ENCODE results near the gene TLR5. TPM values are rescaled to one million over a fixed set of nuclear protein-coding genes. Genes with fewer than 3 reads are reported as not detected.

TLR5 gene
- total RNA-seq, 1 donor from 2014 or later = 10.5 TPM

DNA sequence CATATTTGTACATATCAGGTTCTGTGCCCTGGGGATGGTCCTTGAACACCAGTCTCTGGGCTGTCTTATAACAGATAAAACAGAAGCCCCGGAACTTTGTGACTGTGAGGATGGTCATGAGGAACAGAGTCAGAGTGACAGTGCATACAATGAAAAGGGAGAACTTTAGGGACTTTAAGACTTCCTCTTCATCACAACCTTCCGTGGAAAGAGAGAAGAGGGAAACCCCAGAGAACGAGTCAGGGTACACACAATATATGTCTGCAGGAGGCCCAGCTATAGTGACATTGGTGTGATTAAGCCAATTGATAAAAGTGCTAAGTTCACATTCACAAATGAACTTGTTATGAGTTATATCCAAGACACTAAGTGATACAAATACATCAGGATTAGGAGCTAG is 32.1 kb downstream of the TLR5 start:
- no peak for DNase-seq (ENCODE audit: low spot score)

DNA sequence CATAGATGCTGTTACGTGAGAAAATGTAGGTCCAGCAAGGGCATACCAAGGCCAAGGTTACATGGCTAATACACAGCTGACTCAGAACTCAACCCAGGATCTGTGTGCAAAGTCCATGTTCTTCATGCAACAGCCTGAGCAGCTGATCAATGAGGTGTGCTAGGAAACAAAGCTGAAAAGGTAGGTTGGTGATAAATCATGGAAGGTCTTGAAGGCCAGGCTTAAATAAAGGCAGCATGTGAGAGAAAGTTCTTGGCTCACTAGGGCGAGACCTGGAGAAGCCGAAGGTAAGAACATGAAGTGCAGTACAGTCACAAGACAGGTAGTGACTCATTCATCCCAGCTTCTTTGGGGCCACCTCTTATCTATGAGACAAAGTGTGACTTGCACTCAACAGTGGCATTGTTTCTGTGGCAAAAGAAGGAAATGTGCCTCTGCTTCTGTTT is 33.4 kb downstream of the TLR5 start:
- DNase-seq (ENCODE audit: low spot score) = no peak

- no peak for DNase-seq (ENCODE audit: low spot score)
Measured at GRCh38 chr1:223106856-223107255, 36.2 kb downstream of the TLR5 start.

DNA sequence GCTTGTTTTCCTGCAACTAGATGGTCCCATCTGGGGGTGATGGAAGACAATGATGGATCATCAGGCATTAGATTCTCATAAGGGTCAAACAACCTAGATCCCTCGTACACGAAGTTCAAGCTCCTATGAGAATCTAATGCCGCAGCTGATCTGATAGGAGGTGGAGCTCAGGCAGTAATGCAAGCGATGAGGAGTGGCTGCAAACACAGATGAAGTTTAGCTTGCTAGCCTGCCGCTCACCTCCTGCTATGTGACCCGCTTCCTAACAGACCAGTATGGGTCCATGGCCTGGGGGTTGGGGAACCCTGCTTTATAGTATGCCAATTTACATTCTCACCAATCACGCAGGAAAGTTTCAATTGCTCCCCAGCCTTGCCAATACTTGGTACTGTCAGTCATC is 37.5 kb downstream of the TLR5 start:
- no peak for DNase-seq (ENCODE audit: low spot score)

DNA sequence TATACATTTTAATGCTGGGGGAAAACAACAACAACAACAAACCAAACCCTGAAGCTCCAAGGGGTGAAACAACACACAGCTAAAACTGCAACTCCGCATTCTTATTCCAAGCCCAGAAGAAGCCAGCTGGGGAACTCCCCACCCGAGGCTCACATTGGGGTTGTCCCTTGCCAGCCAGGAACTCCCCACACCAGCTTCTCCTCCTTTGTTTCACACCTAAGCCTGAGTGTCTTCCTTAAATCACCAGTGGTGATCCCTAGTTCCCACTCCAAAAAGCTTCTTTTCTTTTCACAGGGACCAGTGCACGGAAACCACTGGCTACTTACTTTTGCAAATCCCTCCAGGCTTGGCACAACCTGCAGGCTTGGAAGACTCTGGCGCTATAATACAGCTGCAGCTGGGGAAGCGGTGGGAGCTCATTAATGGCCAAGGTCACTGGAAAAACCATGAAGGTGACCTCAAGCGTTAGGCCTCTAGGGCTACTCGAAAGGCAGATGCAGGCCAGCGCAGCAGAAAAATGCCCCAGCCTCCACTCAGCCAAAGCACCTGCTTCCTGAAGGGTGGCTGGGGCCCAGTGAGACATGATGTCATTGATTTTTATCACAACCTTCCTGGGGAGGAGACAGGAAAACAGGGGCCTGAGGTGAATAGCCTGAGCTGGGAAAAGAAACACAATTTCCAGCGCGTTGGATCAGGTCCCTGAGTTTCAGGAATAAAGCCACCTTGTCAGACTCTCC is 40.1 kb downstream of the TLR5 start:
- no peak for DNase-seq (ENCODE audit: low spot score)

- no peak for DNase-seq (ENCODE audit: low spot score)
Measured at GRCh38 chr1:223097713-223098112, 45.3 kb downstream of the TLR5 start.

- peak; percentile 24 for DNase-seq (ENCODE audit: low spot score)
Measured at GRCh38 chr1:223095870-223096269, 47.2 kb downstream of the TLR5 start.

- DNase-seq (ENCODE audit: low spot score) = peak; percentile 22
Measured at GRCh38 chr1:223091896-223092295, 51.2 kb downstream of the TLR5 start.

DNA sequence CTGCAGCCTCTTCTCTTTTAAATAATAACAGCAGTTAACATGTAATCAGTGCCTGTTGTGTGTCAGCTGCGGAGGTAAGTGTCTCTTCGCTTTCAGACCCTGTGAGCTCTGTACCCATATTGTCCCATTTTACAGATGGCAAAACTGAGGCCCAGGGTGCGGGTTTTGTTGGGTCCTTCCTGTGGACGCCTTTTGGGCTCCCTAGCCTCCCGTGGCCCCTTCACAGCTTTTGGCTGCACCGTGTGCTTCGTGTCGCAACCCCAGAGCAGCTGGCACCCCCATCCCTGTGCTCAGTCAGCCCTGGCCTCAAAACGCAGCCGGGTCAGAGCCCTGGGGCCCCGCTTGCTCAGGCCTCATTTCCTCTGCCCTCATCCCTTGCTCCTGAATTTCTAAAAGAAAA is 53.8 kb downstream of the TLR5 start:
- peak; percentile 82 for DNase-seq (ENCODE audit: low spot score)

GRCh38 chr1:223088713-223089240 is 54.3 kb downstream of the TLR5 start:
- DNase-seq (ENCODE audit: low spot score) = peak; percentile 41

DNA sequence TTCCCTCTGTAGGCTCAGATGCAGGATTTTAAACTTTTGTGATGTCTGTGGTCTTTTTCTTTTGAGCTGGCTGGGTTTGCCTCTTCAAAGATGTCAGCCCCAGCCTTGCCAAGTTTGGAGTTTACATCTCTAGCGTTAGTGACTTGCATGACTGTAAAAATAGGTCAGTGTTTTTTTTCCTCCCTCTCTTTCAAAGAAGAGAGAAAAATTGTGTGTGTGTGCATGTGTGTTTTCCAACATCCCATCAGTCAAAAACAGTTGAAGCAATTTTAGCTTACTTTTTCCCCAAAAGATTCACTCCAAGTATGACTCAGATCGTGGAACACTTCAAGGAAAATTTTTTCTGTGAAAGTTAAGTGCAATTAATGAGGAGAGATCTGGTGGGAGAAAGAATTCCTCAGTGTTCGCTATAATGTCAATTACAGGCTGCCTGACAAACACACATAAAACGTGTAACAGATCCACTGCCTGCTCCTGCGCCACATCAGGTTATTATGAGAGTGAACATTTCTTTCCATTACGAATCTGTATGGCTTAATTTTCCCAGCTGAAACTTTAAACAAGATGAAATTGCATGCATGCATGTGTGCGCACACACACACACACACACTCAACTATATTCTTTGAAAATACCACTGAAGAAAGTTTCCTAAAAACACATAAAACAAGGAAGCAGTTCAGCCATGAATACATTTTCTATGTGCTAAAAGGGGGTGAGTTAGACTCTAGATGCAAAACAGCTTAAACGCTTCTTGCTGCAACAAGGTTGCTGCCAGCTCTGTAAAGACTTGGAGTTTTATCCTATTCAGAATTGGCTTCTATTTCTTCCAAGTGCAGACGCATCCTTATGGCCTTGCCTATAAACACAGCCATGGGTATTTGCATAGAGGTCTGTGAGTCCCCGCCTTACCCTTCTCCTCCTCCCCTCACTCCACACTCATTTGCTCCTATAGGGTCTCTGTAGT is 55.5 kb downstream of the TLR5 start:
- DNase-seq (ENCODE audit: low spot score) = peak; percentile 24

DNA sequence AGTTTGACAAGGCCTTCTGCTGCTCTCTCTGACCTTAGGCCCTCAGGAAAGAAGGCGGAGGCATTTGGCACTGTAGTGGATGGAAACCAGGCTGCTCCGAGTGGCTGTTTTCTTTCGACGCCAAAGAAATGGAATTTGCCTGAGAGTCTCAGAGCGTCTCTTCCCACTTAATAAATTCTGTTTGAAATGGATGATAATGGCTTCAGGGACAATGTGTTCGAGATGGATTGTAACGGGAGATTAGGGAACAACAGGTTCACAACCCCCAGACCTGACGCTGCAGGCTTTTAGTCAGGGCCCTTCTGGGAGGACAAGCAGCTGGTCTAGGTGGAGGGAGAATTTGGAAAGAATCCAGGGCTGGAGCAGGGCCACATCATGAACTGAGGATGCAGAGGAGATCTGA is 58.6 kb downstream of the TLR5 start:
- DNase-seq (ENCODE audit: low spot score) = peak; percentile 57

GRCh38 chr1:223083831-223084230 is 59.2 kb downstream of the TLR5 start:
- peak; percentile 62 for DNase-seq (ENCODE audit: low spot score)

- DNase-seq (ENCODE audit: low spot score) = peak; percentile 64
Measured at GRCh38 chr1:223082914-223083313, 60.1 kb downstream of the TLR5 start.

GRCh38 chr1:223081181-223081994 is 61.7 kb downstream of the TLR5 start:
- peak; percentile 93 for DNase-seq (ENCODE audit: low spot score)

DNA sequence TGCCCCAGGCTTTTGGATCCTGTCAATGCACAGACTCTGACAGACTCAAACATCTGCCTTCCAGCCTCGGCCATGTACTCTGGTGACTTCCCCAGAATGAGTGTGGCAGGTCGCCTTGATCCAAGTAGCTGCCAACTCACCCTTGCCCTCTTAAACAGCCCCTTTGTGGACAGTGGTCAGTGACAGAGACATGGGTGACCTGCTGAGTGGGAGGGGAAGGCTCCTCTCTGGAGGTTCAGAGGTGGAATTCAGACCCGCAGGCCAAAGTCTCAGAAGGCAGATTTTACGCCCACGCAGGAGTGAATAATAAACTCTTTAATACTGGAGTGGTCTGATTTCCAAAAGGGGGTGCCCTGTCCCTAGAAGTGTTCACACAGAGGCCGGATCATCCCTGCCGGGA is 63.5 kb downstream of the TLR5 start:
- no peak for DNase-seq (ENCODE audit: low spot score)

DNA sequence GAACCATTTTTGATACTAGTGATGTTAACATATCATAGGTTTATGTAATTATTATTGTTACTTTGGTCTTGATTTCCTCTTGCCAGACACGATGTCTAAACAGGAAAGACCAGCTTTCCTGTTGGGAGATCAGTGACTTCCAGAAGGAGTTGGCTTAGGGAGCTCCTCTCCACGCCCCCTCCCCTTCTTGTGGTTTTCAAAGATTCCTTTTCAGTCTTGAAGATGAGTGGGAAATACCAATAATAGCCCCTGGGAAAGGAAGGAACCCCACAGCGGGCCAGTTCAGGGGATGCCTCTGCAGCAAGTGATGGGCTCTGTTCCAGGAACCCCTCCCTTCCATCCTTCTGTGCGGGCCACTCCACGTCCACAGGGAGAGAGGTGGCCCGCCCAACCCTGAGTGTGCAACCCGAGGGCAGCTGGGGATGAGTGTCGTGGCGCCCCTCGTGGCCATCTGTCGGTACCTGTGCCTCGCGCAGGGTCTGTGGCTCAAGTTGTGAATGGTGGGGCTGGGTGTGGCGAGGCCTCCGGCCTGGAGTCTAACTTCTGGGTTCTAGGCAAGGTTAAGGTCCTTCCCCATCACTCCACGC is 65.7 kb downstream of the TLR5 start:
- DNase-seq (ENCODE audit: low spot score) = no peak

DNA sequence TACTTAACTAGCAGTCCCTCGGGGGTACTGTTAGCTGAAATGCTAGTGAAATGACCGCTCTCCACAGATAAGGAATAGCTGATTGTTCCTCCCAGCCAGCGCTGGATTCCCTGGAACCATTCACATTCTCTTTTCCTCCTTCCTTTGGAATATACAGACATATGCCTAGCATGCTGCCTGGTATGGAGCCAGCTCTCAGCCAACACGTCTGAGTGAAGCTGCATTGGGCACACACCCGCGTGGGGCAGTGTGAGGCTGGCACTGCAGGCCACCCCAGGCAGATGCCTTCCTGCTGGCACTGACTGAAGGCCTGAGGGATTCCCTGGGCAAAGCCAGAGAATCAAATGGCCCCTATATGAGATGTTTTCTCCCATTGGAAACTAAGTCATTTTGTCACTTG is 66.7 kb downstream of the TLR5 start:
- no peak for DNase-seq (ENCODE audit: low spot score)

- DNase-seq (ENCODE audit: low spot score) = no peak
Measured at GRCh38 chr1:223075834-223076233, 67.2 kb downstream of the TLR5 start.

GRCh38 chr1:223074445-223075300 is 68.4 kb downstream of the TLR5 start:
- DNase-seq (ENCODE audit: low spot score) = peak; percentile 68

All from mesenteric fat pad (tissue), 1 donor.